Liver (tissue), 9 donors: ENCODE measurements around the gene SLC24A1. TPM values are rescaled to one million over a fixed set of nuclear protein-coding genes. Genes with fewer than 3 reads are reported as not detected.

Source experiments
- DNase-seq: peaks from one replicate; pipeline ENCODE4 v3.0.0-alpha.2; 2017; ENCODE audit warnings: low spot score
- H3K27ac ChIP-seq, 2 donors: one replicate each; pipeline ENCODE4 v1.7.0; 2013; ENCODE audit warnings: inconsistent platforms in 2 of 2, low read length in 2 of 2, control low read depth in 1 of 2, low read depth in 1 of 2, mild to moderate bottlenecking in 1 of 2
- H3K27me3 ChIP-seq, 4 donors: one replicate each; pipeline versions ENCODE4 v1.6.1 to v1.7.0; 2013; ENCODE audit warnings: low read length in 3 of 4, inconsistent platforms in 1 of 4, mild to moderate bottlenecking in 1 of 4, moderate library complexity in 1 of 4; ENCODE audit not compliant: control insufficient read depth in 4 of 4, insufficient read depth in 4 of 4
- H3K36me3 ChIP-seq, 4 donors: one replicate each; pipeline versions ENCODE4 v1.6.1 to v1.7.0; 2013; ENCODE audit warnings: low read length in 3 of 4, mild to moderate bottlenecking in 3 of 4, low read depth in 1 of 4, moderate library complexity in 1 of 4; ENCODE audit not compliant: control insufficient read depth in 4 of 4, insufficient read depth in 3 of 4
- H3K4me1 ChIP-seq, 4 donors: one replicate each; pipeline versions ENCODE4 v1.6.1 to v1.7.0; 2013; ENCODE audit warnings: low read length in 3 of 4, mild to moderate bottlenecking in 3 of 4, moderate library complexity in 1 of 4; ENCODE audit not compliant: control insufficient read depth in 4 of 4, insufficient read depth in 4 of 4
- H3K4me3 ChIP-seq, 3 donors: one replicate each; pipeline versions ENCODE4 v1.6.1 to v1.7.0; 2013; ENCODE audit warnings: low read length in 3 of 3, control low read depth in 1 of 3, low read depth in 1 of 3, mild to moderate bottlenecking in 1 of 3
- H3K9ac ChIP-seq, 2 donors: one replicate each; pipeline ENCODE4 v1.7.0; 2013; ENCODE audit warnings: low read length in 2 of 2, mild to moderate bottlenecking in 2 of 2, moderate library complexity in 2 of 2, control low read depth in 1 of 2, low read depth in 1 of 2
- H3K9me3 ChIP-seq, 4 donors: one replicate each; pipeline versions ENCODE4 v1.6.1 to v1.7.0; 2013; ENCODE audit warnings: low read length in 3 of 4; ENCODE audit not compliant: control insufficient read depth in 4 of 4
- CTCF ChIP-seq: fragments of 150-350 bp; IDR thresholded peaks from 2 replicates; pipeline ENCODE4 v1.5.1; 2017; ENCODE audit warnings: improper control_type of control experiment, low read depth, low read length; ENCODE audit not compliant: missing input control
- EGR1 ChIP-seq, 2 donors: IDR thresholded peaks; 2 replicates each; pipeline ENCODE4 v1.6.1; 2016 to 2018; ENCODE audit warnings: antibody characterized with exemption in 2 of 2, low read depth in 2 of 2
- FOXA1 ChIP-seq: IDR thresholded peaks from 2 replicates; pipeline ENCODE4 v1.6.1; 2016; ENCODE audit warnings: antibody characterized with exemption
- FOXA2 ChIP-seq: IDR thresholded peaks from 2 replicates; pipeline ENCODE4 v1.6.1; 2016; ENCODE audit warnings: antibody characterized with exemption
- GABPA ChIP-seq, 2 donors: IDR thresholded peaks in 1 of 2; conservative IDR thresholded peaks in 1 of 2; 2 replicates each; pipeline ENCODE4 v1.6.1; 2016; ENCODE audit warnings: antibody characterized with exemption in 2 of 2, mild to moderate bottlenecking in 1 of 2, moderate library complexity in 1 of 2
- HNF4A ChIP-seq, 2 donors: conservative IDR thresholded peaks; 2 replicates each; pipeline ENCODE4 v1.6.1; 2016; ENCODE audit warnings: antibody characterized with exemption in 2 of 2, mild to moderate bottlenecking in 2 of 2
- HNF4G ChIP-seq: IDR thresholded peaks from 2 replicates; pipeline ENCODE4 v1.6.1; 2016; ENCODE audit warnings: antibody characterized with exemption
- JUND ChIP-seq, 2 donors: IDR thresholded peaks; 2 replicates each; pipeline ENCODE4 v1.6.1; 2016; ENCODE audit warnings: antibody characterized with exemption in 2 of 2
- NR2F2 ChIP-seq: IDR thresholded peaks from 2 replicates; pipeline ENCODE4 v1.6.1; 2016; ENCODE audit warnings: antibody characterized with exemption
- REST ChIP-seq: IDR thresholded peaks from 2 replicates; pipeline ENCODE4 v1.6.1; 2016; ENCODE audit warnings: antibody characterized with exemption, mild to moderate bottlenecking
- RXRA ChIP-seq, 2 donors: IDR thresholded peaks; 2 replicates each; pipeline ENCODE4 v1.6.1; 2017 to 2018; ENCODE audit warnings: antibody characterized with exemption in 2 of 2, mild to moderate bottlenecking in 1 of 2
- SP1 ChIP-seq: IDR thresholded peaks from 2 replicates; pipeline ENCODE4 v1.6.1; 2018; ENCODE audit warnings: antibody characterized with exemption, mild to moderate bottlenecking
- TAF1 ChIP-seq: conservative IDR thresholded peaks from 2 replicates; pipeline ENCODE4 v1.6.1; 2016; ENCODE audit warnings: antibody characterized with exemption, mild to moderate bottlenecking
- ZBTB33 ChIP-seq: IDR thresholded peaks from 2 replicates; pipeline ENCODE4 v1.6.1; 2016; ENCODE audit warnings: antibody characterized with exemption
- WGBS: extraction: QIAGEN DNeasy Blood & Tissue Kit; methylation state at CpG from one replicate; pipeline ENCODE4 v1.1.7; 2013; 5-methylcytosine and 5-hydroxymethylcytosine counted together
- polyA plus RNA-seq, 2 donors: library from polyadenylated mRNA; stranded (reverse) in 1 of 2; unstranded in 1 of 2; fragments of 200-250 nt in 1 of 2; fragments of >200 nt in 1 of 2; fragmentation: Nextera tagmentation in 1 of 2; extraction: Ambion mirVana in 1 of 2; gene quantifications; one replicate each; pipeline versions ENCODE4 v1.2.1 to v1.2.3, GENCODE V29; 2013 to 2015
- total RNA-seq, 2 donors: library from RNA; depleted of rRNA; stranded (reverse); fragments of >200 nt; gene quantifications; one replicate each; pipeline ENCODE4 v1.2.3, GENCODE V29; 2014
- donor health status: healthy.
- donor health status: healthy.
- donor health status: healthy.
- donor health status: healthy.
- donor health status: healthy.

The SLC24A1 gene
- total and polyA plus RNA-seq, 4 donors = 1.8 to 3.3 (median 2.2) TPM

GRCh38 chr15:65650312-65651041, 28.7 kb downstream of the SLC24A1 start (continued):
- no peak for TF ChIP-seq REST
- TF ChIP-seq FOXA2 = no peak
- no peak for TF ChIP-seq HNF4G

- no peak for DNase-seq
- Histone ChIP-seq H3K9me3 (no peaks in the 10 kb centered on the region), H3K9ac (no peak overlapping the region), H3K4me3 (no peak overlapping the region), H3K4me1 (no peaks in the 10 kb centered on the region), H3K27me3 (no peaks in the 10 kb centered on the region), H3K27ac (no peak overlapping the region), H3K36me3 (peaks cover 2 to 29% (median 12%) of the 10 kb centered on the region in 4 donors)
- WGBS = 96% methylated on average over 1 of the region's 1 CpG
- no peak for TF ChIP-seq JUND (IDR thresholded peaks at IDR 0.05)
- no peak for TF ChIP-seq CTCF
- TF ChIP-seq ZBTB33 = no peak
Observed at GRCh38 chr15:65651042-65651322, 29.2 kb downstream of the SLC24A1 start.

- Histone ChIP-seq H3K4me1 (no peaks in the 10 kb centered on the region), H3K4me3 (no peak overlapping the region), H3K27me3 (no peaks in the 10 kb centered on the region), H3K9me3 (no peaks in the 10 kb centered on the region), H3K36me3 (peaks cover 2 to 32% (median 13%) of the 10 kb centered on the region in 4 donors), H3K27ac (no peak overlapping the region), H3K9ac (no peak overlapping the region)
- no peak for DNase-seq
- 83% methylated on average over 11 of the region's 11 CpGs for WGBS
- TF ChIP-seq EGR1 (IDR thresholded peaks at IDR 0.05; ENCODE audit: low read depth in 2 of 2) (no peak), HNF4G (no peak), GABPA (IDR thresholded peaks at IDR 0.05 in 1 of 2, conservative IDR thresholded peaks at IDR 0.05 in 1 of 2) (no peak), TAF1 (no peak), HNF4A (conservative IDR thresholded peaks at IDR 0.05) (no peak), SP1 (no peak), FOXA2 (no peak), NR2F2 (no peak), CTCF (no peak), REST (no peak), RXRA (IDR thresholded peaks at IDR 0.05) (no peak), JUND (IDR thresholded peaks at IDR 0.05) (no peak), FOXA1 (no peak)
Observed at GRCh38 chr15:65651831-65652749, 30.4 kb downstream of the SLC24A1 start.
